HG03280 (cell line): ENCODE measurements around the gene AMER2.
"Not testable (repeated sequence)": the region's sequence is repeated elsewhere in the genome, so short reads cannot be mapped to it uniquely, and the experiment has no call there.

Experiments used
- ATAC-seq: cut with Tn5 transposase; IDR thresholded peaks from one replicate; pipeline ENCODE4 v1.9.1; 2021; ENCODE audit warnings: mild to moderate bottlenecking, moderate library complexity; ENCODE audit not compliant: unreplicated experiment

The AMER2 gene

GRCh38 chr13:25181597-25181996 lies 9.5 kb upstream of the AMER2 start:
- ATAC-seq: peak; percentile 31

- ATAC-seq: peak; percentile 60
Observed at GRCh38 chr13:25180775-25181537, 8.9 kb upstream of the AMER2 start.

- ATAC-seq: no peak
Observed at GRCh38 chr13:25179832-25180774, 8.0 kb upstream of the AMER2 start.

GRCh38 chr13:25179011-25179410 lies 6.9 kb upstream of the AMER2 start:
- no peak for ATAC-seq

GRCh38 chr13:25178070-25178469 lies 6.0 kb upstream of the AMER2 start:
- no peak for ATAC-seq

- no peak for ATAC-seq
Observed at GRCh38 chr13:25177636-25178035, 5.5 kb upstream of the AMER2 start.

GRCh38 chr13:25177012-25177411 lies 4.9 kb upstream of the AMER2 start:
- no peak for ATAC-seq

- ATAC-seq: no peak
Observed at GRCh38 chr13:25175431-25175830, 3.3 kb upstream of the AMER2 start.

GRCh38 chr13:25175026-25175425 lies 2.9 kb upstream of the AMER2 start:
- no peak for ATAC-seq

- ATAC-seq: no peak
Observed at GRCh38 chr13:25174304-25174703, 2.2 kb upstream of the AMER2 start.

- ATAC-seq: no peak
Observed at GRCh38 chr13:25172303-25172630, 179 bp upstream of the AMER2 start.

GRCh38 chr13:25171170-25171516 lies 945 bp downstream of the AMER2 start:
- no peak for ATAC-seq

GRCh38 chr13:25170554-25171111 lies 1.5 kb downstream of the AMER2 start:
- ATAC-seq: no peak

- no peak for ATAC-seq
Observed at GRCh38 chr13:25169951-25170553, 2.0 kb downstream of the AMER2 start.

- ATAC-seq: no peak
Observed at GRCh38 chr13:25169356-25169755, 2.7 kb downstream of the AMER2 start.

GRCh38 chr13:25168790-25169189 lies 3.3 kb downstream of the AMER2 start:
- no peak for ATAC-seq

- no peak for ATAC-seq
Observed at GRCh38 chr13:25167382-25168174, 4.5 kb downstream of the AMER2 start.

GRCh38 chr13:25166306-25166705 lies 5.8 kb downstream of the AMER2 start:
- no peak for ATAC-seq

- ATAC-seq: no peak
Observed at GRCh38 chr13:25165663-25166062, 6.4 kb downstream of the AMER2 start.

GRCh38 chr13:25165163-25165562 lies 6.9 kb downstream of the AMER2 start:
- ATAC-seq: not testable (repeated sequence)

- ATAC-seq: no peak
Observed at GRCh38 chr13:25157681-25158080, 14.4 kb downstream of the AMER2 start.
